ACC112 (cell line): ENCODE results near the gene TXNRD1.
A peak's percentile ranks its signal among the peaks of the same experiment; 100 is the strongest.

ENCODE experiments used
- H2AFZ ChIP-seq: fragments of 200-600 bp; sonication (generic); one replicate; pipeline ENCODE4 v1.6.0; 2017; ENCODE audit warnings: antibody characterized with exemption, low read length; ENCODE audit not compliant: unreplicated experiment
- H3K27ac ChIP-seq: fragments of 200-600 bp; sonication (generic); 2 replicates; pipeline ENCODE4 v1.5.1; 2014; ENCODE audit warnings: low read depth, mild to moderate bottlenecking, antibody characterized with exemption, low read length, moderate library complexity
- H3K27me3 ChIP-seq: fragments of 200-600 bp; sonication (generic); 2 replicates; pipeline ENCODE4 v1.6.1; 2014; ENCODE audit warnings: mild to moderate bottlenecking, antibody characterized with exemption, low read length, moderate library complexity, mixed read lengths; ENCODE audit not compliant: insufficient read depth
- H3K36me3 ChIP-seq: fragments of 200-600 bp; sonication (generic); 2 replicates; pipeline ENCODE4 v1.6.1; 2016; ENCODE audit warnings: mild to moderate bottlenecking, antibody characterized with exemption, low read length, moderate library complexity, mixed read lengths; ENCODE audit not compliant: insufficient read depth
- H3K4me1 ChIP-seq: fragments of 200-600 bp; sonication (generic); one replicate; pipeline ENCODE4 v1.6.1; 2016; ENCODE audit warnings: low read length, mixed read lengths; ENCODE audit not compliant: insufficient read depth, unreplicated experiment, control insufficient read depth
- H3K4me3 ChIP-seq: fragments of 200-600 bp; sonication (generic); 2 replicates; pipeline ENCODE4 v1.5.1; 2014; ENCODE audit warnings: mild to moderate bottlenecking, low read depth, low read length
- H3K79me2 ChIP-seq: fragments of 200-600 bp; sonication (generic); one replicate; pipeline ENCODE4 v1.6.0; 2016; ENCODE audit warnings: low read length; ENCODE audit not compliant: control insufficient read depth, unreplicated experiment, insufficient read depth

The TXNRD1 gene

GRCh38 chr12:104177663-104178501 is 37.7 kb upstream of the TXNRD1 start:
- H3K27ac ChIP-seq, result peak overlapping the region; percentile 91
- peak overlapping the region; percentile 41 for H3K4me3 ChIP-seq
- no peaks in the 10 kb centered on the region for H3K36me3 ChIP-seq
- peak overlapping the region; percentile 78 for H2AFZ ChIP-seq
- no peaks in the 10 kb centered on the region for H3K27me3 ChIP-seq
- H3K4me1 ChIP-seq, result peaks cover 43% of the 10 kb centered on the region
- H3K79me2 ChIP-seq, result no peaks in the 10 kb centered on the region

- peaks cover 45% of the 10 kb centered on the region for H3K4me1 ChIP-seq
- H3K79me2 ChIP-seq, result no peaks in the 10 kb centered on the region
- no peak overlapping the region for H3K27ac ChIP-seq
- no peaks in the 10 kb centered on the region for H3K36me3 ChIP-seq
- no peak overlapping the region for H3K4me3 ChIP-seq
- H2AFZ ChIP-seq, result no peak overlapping the region
- no peaks in the 10 kb centered on the region for H3K27me3 ChIP-seq
Measured at GRCh38 chr12:104180374-104180773, 35.2 kb upstream of the TXNRD1 start.

GRCh38 chr12:104181313-104181712 is 34.3 kb upstream of the TXNRD1 start:
- Histone ChIP-seq H3K79me2 (no peaks in the 10 kb centered on the region), H3K27me3 (no peaks in the 10 kb centered on the region), H3K36me3 (no peaks in the 10 kb centered on the region), H3K4me1 (peaks cover 45% of the 10 kb centered on the region), H3K27ac (no peak overlapping the region), H2AFZ (no peak overlapping the region), H3K4me3 (no peak overlapping the region)

- H3K79me2 ChIP-seq, result no peaks in the 10 kb centered on the region
- no peak overlapping the region for H2AFZ ChIP-seq
- H3K4me1 ChIP-seq, result peaks cover 39% of the 10 kb centered on the region
- no peaks in the 10 kb centered on the region for H3K27me3 ChIP-seq
- H3K36me3 ChIP-seq, result no peaks in the 10 kb centered on the region
- peak overlapping the region; percentile 55 for H3K27ac ChIP-seq
- no peak overlapping the region; the same call in 1 of the 2 replicates for H3K4me3 ChIP-seq
Measured at GRCh38 chr12:104182144-104182543, 33.4 kb upstream of the TXNRD1 start.

GRCh38 chr12:104182621-104183378 is 32.8 kb upstream of the TXNRD1 start:
- H3K79me2 ChIP-seq, result no peaks in the 10 kb centered on the region
- peak overlapping the region; percentile 55 for H3K27ac ChIP-seq

GRCh38 chr12:104183443-104183842 is 32.1 kb upstream of the TXNRD1 start:
- Histone ChIP-seq H3K27ac (no peak overlapping the region), H3K27me3 (no peaks in the 10 kb centered on the region), H3K79me2 (no peaks in the 10 kb centered on the region), H2AFZ (no peak overlapping the region), H3K4me1 (peaks cover 28% of the 10 kb centered on the region), H3K36me3 (no peaks in the 10 kb centered on the region), H3K4me3 (no peak overlapping the region)

More at GRCh38 chr12:104182621-104183378, 32.8 kb upstream of the TXNRD1 start:
- H2AFZ ChIP-seq, result no peak overlapping the region
- no peaks in the 10 kb centered on the region for H3K36me3 ChIP-seq
- H3K27me3 ChIP-seq, result no peaks in the 10 kb centered on the region
- no peak overlapping the region; the same call in 1 of the 2 replicates for H3K4me3 ChIP-seq
- peaks cover 34% of the 10 kb centered on the region for H3K4me1 ChIP-seq

- Histone ChIP-seq H3K79me2 (no peaks in the 10 kb centered on the region), H3K4me1 (peaks cover 5% of the 10 kb centered on the region), H3K4me3 (no peak overlapping the region), H2AFZ (no peak overlapping the region), H3K27me3 (no peaks in the 10 kb centered on the region), H3K27ac (no peak overlapping the region), H3K36me3 (no peaks in the 10 kb centered on the region)
Measured at GRCh38 chr12:104187446-104188155, 28.0 kb upstream of the TXNRD1 start.

GRCh38 chr12:104188534-104188933 is 27.0 kb upstream of the TXNRD1 start:
- Histone ChIP-seq H3K4me1 (no peaks in the 10 kb centered on the region), H2AFZ (no peak overlapping the region), H3K27ac (no peak overlapping the region), H3K27me3 (no peaks in the 10 kb centered on the region), H3K36me3 (no peaks in the 10 kb centered on the region), H3K4me3 (no peak overlapping the region), H3K79me2 (no peaks in the 10 kb centered on the region)

GRCh38 chr12:104189915-104190555 is 25.5 kb upstream of the TXNRD1 start:
- Histone ChIP-seq H3K4me1 (no peaks in the 10 kb centered on the region), H3K27ac (no peak overlapping the region), H3K27me3 (no peaks in the 10 kb centered on the region), H3K79me2 (no peaks in the 10 kb centered on the region), H3K36me3 (no peaks in the 10 kb centered on the region), H2AFZ (no peak overlapping the region), H3K4me3 (no peak overlapping the region)

- H3K4me3 ChIP-seq, result no peak overlapping the region
- H2AFZ ChIP-seq, result no peak overlapping the region
- no peak overlapping the region for H3K27ac ChIP-seq
Measured at GRCh38 chr12:104190641-104191176, 24.9 kb upstream of the TXNRD1 start.

More at GRCh38 chr12:104190641-104191176, 24.9 kb upstream of the TXNRD1 start:
- Histone ChIP-seq H3K27me3 (no peaks in the 10 kb centered on the region), H3K36me3 (no peaks in the 10 kb centered on the region), H3K79me2 (no peaks in the 10 kb centered on the region), H3K4me1 (no peaks in the 10 kb centered on the region)
